ENCODE measurements around the gene FLVCR1.
"Not testable (repeated sequence)": the region's sequence is repeated elsewhere in the genome, so short reads cannot be mapped to it uniquely, and the experiment has no call there.

The FLVCR1 gene

DNA sequence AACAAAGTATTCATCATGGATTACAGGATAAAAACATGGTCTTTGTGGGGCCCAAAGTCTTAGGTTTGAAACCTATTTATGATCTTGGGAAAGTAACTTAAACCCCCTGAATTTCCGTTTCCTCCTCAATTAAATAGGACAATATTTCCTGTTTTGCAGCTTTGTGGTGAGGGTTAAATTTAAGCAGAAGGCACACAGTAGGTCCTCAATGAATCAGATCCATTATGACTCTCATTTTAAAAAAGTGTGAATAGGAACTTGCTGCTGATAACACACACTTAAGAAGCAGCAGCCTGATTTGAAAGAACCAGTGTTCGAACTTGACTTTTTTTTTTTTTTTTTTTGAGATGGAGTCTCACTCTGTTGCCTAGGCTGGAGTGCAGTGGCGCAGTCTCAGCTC lies 50.9 kb downstream of the FLVCR1 start:
- no peak for DNase-seq (ENCODE audit: low read depth)
- no peak overlapping the region for H3K4me3 ChIP-seq (ENCODE audit: low read length)
- TF ChIP-seq, protein P1, sequence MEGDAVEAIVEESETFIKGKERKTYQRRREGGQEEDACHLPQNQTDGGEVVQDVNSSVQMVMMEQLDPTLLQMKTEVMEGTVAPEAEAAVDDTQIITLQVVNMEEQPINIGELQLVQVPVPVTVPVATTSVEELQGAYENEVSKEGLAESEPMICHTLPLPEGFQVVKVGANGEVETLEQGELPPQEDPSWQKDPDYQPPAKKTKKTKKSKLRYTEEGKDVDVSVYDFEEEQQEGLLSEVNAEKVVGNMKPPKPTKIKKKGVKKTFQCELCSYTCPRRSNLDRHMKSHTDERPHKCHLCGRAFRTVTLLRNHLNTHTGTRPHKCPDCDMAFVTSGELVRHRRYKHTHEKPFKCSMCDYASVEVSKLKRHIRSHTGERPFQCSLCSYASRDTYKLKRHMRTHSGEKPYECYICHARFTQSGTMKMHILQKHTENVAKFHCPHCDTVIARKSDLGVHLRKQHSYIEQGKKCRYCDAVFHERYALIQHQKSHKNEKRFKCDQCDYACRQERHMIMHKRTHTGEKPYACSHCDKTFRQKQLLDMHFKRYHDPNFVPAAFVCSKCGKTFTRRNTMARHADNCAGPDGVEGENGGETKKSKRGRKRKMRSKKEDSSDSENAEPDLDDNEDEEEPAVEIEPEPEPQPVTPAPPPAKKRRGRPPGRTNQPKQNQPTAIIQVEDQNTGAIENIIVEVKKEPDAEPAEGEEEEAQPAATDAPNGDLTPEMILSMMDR (conservative IDR thresholded peaks at IDR 0.05; ENCODE audit: low read length) = no peak

DNA sequence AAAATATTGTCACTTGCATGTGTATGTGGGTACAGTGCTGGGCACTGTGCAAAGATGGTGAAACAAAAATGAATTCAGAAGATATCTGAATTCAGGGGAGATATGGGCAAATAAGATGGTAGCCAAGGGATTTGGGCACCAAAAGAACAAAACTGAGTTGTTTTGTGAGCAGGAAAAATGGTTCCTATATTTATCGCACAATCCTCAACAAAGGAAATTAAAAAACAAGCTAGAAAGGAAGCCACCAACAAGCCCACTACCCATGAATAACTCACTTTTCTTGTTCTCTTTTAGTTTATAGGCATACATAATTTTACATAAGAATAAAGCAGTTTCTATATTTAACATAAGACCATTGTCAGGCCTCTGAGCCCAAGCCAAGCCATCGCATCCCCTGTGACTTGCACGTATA lies 51.6 kb downstream of the FLVCR1 start:
- TF ChIP-seq, protein P1 (conservative IDR thresholded peaks at IDR 0.05; ENCODE audit: low read length) = no peak
- H3K4me3 ChIP-seq (ENCODE audit: low read length) = no peak overlapping the region
- DNase-seq (ENCODE audit: low read depth) = no peak

DNA sequence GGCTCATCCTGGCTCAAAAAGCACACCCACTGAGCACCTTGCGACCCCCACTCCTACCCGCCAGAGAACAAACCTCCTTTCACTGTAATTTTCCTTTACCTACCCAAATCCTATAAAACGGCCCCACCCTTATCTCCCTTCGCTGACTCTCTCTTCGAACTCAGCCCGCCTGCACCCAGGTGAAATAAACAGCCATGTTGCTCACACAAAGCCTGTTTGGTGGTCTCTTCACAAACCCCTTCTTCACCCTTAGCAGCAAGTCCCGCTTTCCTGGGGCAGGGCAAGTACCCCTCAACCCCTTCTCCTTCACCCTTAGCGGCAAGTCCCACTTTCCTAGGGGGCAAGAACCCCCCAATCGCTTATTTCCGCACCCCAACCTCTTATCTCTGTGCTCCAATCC lies 52.1 kb downstream of the FLVCR1 start:
- not testable (repeated sequence) for H3K4me3 ChIP-seq (ENCODE audit: low read length); DNase-seq (ENCODE audit: low read depth)

DNA sequence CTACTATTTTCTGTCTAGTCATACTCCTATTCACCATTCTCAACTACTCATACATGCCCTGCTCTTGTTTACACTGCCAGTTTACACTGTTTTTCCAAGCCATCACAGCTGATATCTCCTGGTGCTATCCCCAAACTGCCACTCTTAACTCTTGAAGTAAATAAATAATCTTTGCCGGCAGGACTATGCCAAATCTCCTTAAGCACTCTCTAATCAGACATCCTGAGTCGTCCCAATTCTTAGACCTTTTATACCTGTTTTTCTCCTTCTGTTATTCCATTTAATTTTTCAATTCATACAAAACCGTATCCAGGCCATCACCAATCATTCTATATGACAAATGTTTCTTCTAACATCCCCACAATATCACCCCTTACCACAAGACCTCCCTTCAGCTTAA lies 55.6 kb downstream of the FLVCR1 start:
- DNase-seq (ENCODE audit: low read depth); H3K4me3 ChIP-seq (ENCODE audit: low read length): not testable (repeated sequence)

DNA sequence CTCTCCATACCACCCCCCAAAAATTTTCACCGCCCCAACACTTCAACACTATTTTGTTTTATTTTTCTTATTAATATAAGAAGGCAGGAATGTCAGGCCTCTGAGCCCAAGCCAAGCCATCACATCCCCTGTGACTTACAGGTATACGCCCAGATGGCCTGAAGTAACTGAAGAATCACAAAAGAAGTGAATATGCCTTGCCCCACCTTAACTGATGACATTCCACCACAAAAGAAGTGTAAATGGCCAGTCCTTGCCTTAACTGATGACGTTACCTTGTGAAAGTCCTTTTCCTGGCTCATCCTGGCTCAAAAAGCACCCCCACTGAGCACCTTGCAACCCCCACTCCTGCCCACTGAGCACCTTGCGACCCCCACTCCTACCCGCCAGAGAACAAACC lies 56.0 kb downstream of the FLVCR1 start:
- not testable (repeated sequence) for H3K4me3 ChIP-seq (ENCODE audit: low read length); DNase-seq (ENCODE audit: low read depth)

DNA sequence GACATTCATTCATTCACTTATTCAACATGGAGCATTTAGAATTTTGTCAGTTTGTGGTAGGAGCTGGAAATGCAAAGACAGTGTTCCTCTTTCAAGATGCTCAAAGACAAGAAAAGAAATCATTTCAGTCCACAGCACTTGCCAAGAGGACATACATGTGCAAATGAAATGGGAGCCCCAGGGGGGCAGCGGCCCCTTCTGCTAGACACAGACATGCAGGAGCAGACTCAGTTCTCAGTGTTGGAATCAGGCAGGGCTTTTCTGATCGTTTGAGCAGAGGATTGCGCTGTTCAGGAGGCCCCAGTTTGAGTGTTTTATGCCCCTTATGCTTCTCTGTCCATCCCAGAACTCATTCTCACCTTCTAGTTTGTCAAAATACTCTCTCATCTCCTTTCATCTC lies 56.7 kb downstream of the FLVCR1 start:
- no peak overlapping the region for H3K4me3 ChIP-seq (ENCODE audit: low read length)
- no peak for DNase-seq (ENCODE audit: low read depth)
- TF ChIP-seq, protein P1 (conservative IDR thresholded peaks at IDR 0.05; ENCODE audit: low read length) = no peak

DNA sequence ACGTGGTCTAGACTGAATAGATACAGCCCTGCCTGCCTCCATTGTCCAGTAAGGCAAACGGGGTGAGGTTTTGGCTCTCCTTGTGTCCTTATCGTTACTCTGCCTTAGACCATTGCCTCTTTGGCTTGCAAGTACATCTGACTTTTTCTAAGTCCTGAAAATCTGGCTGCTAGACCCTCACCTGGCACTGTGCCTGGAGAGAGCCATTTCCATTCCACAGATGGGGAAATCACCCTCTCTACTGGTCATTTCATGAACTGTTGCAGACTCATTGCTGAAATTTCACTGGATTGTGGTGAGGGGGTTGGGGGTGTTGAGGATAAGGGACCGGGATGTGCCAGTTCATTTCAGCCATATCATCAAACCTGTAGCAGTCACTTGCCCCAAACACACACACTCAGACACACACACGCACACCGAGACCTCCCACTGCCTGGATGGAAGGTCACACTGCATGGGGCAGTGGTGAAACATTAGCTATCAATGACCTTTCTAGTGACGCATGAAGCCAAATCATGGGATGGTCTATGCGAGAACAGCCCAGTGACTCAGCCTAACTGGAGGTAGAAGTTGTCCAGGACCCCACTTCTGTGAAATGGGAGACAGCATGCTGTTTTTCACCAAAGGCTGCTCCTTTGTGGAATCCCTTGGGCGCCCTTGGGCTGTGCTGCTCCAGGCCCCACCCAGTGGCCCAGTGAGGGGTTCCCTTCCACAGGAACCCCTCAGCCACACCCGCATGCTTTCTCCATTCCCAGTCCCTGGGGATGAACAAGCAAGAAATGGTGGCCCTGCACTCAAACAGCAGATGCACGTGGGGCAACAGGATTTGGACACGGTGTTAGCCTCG lies 57.4 kb downstream of the FLVCR1 start:
- H3K4me3 ChIP-seq (ENCODE audit: low read length) = no peak overlapping the region
- peak; percentile 10 for DNase-seq (ENCODE audit: low read depth)
- TF ChIP-seq, protein P1 (conservative IDR thresholded peaks at IDR 0.05; ENCODE audit: low read length) = peak; percentile 31

DNA sequence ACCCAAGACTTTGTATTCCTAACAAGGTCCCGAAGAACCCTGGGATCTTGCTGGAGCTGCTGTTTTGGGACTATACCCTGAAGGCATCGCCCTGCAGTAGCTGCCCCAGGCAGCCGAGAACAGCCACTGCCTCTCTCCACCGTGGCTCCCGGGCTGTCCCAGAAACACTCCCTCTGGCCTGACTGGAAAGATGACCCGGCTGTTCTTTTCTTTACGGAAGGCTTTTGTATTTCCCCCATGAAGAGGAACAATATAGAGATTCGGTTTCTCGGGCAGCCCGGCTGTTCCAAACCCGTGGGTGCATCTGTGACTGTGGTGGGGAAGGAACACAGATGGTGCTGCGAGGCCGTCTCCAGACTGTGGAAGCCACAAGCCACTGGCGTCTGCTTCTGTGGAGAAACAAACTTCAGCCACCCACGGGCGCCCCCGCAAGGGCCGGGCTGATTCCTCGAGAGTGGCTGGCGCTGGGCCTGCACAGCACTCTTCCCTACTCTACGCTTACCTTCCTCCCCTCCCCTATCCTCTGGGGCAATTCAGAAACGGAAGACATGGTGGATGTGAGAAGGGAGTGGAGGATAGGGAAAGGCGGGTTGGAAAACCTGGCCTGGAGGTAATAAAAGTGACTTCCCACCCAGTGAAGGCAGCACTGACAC lies 58.5 kb downstream of the FLVCR1 start:
- no peak overlapping the region for H3K4me3 ChIP-seq (ENCODE audit: low read length)
- peak; percentile 25 for DNase-seq (ENCODE audit: low read depth)
- TF ChIP-seq, protein P1 (conservative IDR thresholded peaks at IDR 0.05; ENCODE audit: low read length) = no peak
